Breast epithelium (tissue), 3 donors: ENCODE results near the gene FBLN1.

Experiments used
- CTCF ChIP-seq, 3 donors: fragments of 450-650 bp; IDR thresholded peaks; one replicate each; pipeline ENCODE4 v1.5.1; 2016 to 2017; ENCODE audit warnings: antibody characterized with exemption in 3 of 3, mild to moderate bottlenecking in 3 of 3, moderate library complexity in 3 of 3
- POLR2A ChIP-seq: fragments of 450-650 bp; IDR thresholded peaks from one replicate; pipeline ENCODE4 v1.6.1; 2016; ENCODE audit warnings: antibody characterized with exemption, mild to moderate bottlenecking, moderate library complexity
- POLR2AphosphoS5 ChIP-seq, 3 donors: sonication (generic); formaldehyde crosslinking; IDR thresholded peaks; one replicate each; pipeline ENCODE4 v1.6.1; 2017; ENCODE audit warnings: antibody characterized with exemption in 3 of 3

- TF ChIP-seq CTCF (IDR thresholded peaks at IDR 0.05) (no peak), POLR2A (no peak), POLR2AphosphoS5 (IDR thresholded peaks at IDR 0.05) (no peak)
Measured at GRCh38 chr22:45649809-45650208, 147.1 kb downstream of the FBLN1 start.
